SU-DHL-6 (cell line): Measurements from ENCODE around the gene C2orf72.
"Not testable (repeated sequence)": the region's sequence is repeated elsewhere in the genome, so short reads cannot be mapped to it uniquely, and the experiment has no call there.

Experiments
- H2AFZ ChIP-seq: fragments of 200-600 bp; sonication (generic); 2 replicates; pipeline ENCODE4 v1.6.1; 2014; ENCODE audit warnings: low read depth, mild to moderate bottlenecking, moderate library complexity, mixed read lengths, antibody characterized with exemption, low read length; ENCODE audit not compliant: severe bottlenecking
- H3F3A ChIP-seq: fragments of 200-600 bp; shearing (Covaris generic); 2 replicates; pipeline ENCODE4 v1.6.0; 2016; ENCODE audit warnings: antibody characterized with exemption, mild to moderate bottlenecking; ENCODE audit not compliant: insufficient read depth
- H3K27ac ChIP-seq: fragments of 200-600 bp; sonication (generic); 2 replicates; pipeline ENCODE4 v1.5.1; 2016; ENCODE audit warnings: low read depth, mild to moderate bottlenecking, low read length, moderate library complexity, mixed read lengths
- H3K27me3 ChIP-seq: fragments of 200-600 bp; sonication (generic), shearing (Covaris generic); 2 replicates; pipeline ENCODE4 v1.6.0; 2014; ENCODE audit warnings: mild to moderate bottlenecking, low read length
- H3K36me3 ChIP-seq: fragments of 200-600 bp; sonication (generic); 2 replicates; pipeline ENCODE4 v1.6.1; 2014; ENCODE audit warnings: mild to moderate bottlenecking, low read length, mixed read lengths
- H3K4me2 ChIP-seq: fragments of 300-600, 200-600 bp; shearing (Covaris generic), sonication (generic); 2 replicates; pipeline ENCODE4 v1.6.0; 2014; ENCODE audit warnings: low read length, low read depth, mild to moderate bottlenecking; ENCODE audit not compliant: poor library complexity, severe bottlenecking
- H3K4me3 ChIP-seq: fragments of 200-600 bp; sonication (generic); 2 replicates; pipeline ENCODE4 v1.5.1; 2014; ENCODE audit warnings: antibody characterized with exemption, low read length, mild to moderate bottlenecking, mixed read lengths; ENCODE audit not compliant: insufficient read depth, poor library complexity, severe bottlenecking
- H3K79me2 ChIP-seq: fragments of 200-600 bp; sonication (generic); 2 replicates; pipeline ENCODE4 v1.6.1; 2014; ENCODE audit warnings: mild to moderate bottlenecking, low read length, moderate library complexity; ENCODE audit not compliant: insufficient read depth
- H3K9ac ChIP-seq: fragments of 200-600 bp; sonication (generic); 2 replicates; pipeline ENCODE4 v1.7.0; 2014; ENCODE audit warnings: mild to moderate bottlenecking, low read length
- H3K9me2 ChIP-seq: fragments of 200-600 bp; sonication (generic); replicated peaks from 2 replicates; pipeline ENCODE4 v1.6.1; 2014; ENCODE audit warnings: low read length; ENCODE audit not compliant: insufficient read depth
- H3K9me3 ChIP-seq: fragments of 200-600 bp; sonication (generic); 2 replicates; pipeline ENCODE4 v1.6.1; 2014; ENCODE audit warnings: low read length, mixed read lengths; ENCODE audit not compliant: insufficient read depth
- H4K20me1 ChIP-seq: fragments of 200-600 bp; sonication (generic); 2 replicates; pipeline ENCODE4 v1.6.1; 2014; ENCODE audit warnings: low read depth, mild to moderate bottlenecking, antibody characterized with exemption, low read length, moderate library complexity, mixed read lengths
- CTCF ChIP-seq: fragments of 200-600 bp; sonication (generic); IDR thresholded peaks from one replicate; pipeline ENCODE4 v1.5.1; 2017; ENCODE audit warnings: antibody characterized with exemption, mild to moderate bottlenecking, low read length, moderate library complexity; ENCODE audit not compliant: insufficient read depth, poor library complexity, severe bottlenecking
- EZH2phosphoT487 ChIP-seq: fragments of 200-600 bp; sonication (generic), shearing (Covaris generic); conservative IDR thresholded peaks from 2 replicates; pipeline ENCODE4 v1.6.1; 2018; ENCODE audit warnings: mild to moderate bottlenecking, antibody characterized with exemption, low read length, moderate library complexity, mixed read lengths

The C2orf72 gene

GRCh38 chr2:231001921-231002320, 35.4 kb upstream of the C2orf72 start:
- no peak overlapping the region for H3K27ac ChIP-seq
- H3K27me3 ChIP-seq: no peaks in the 10 kb centered on the region
- no peaks in the 10 kb centered on the region for H4K20me1 ChIP-seq
- TF ChIP-seq CTCF (no peak), EZH2phosphoT487 (no peak)
- H3K79me2 ChIP-seq: no peaks in the 10 kb centered on the region
- H3K9ac ChIP-seq: no peak overlapping the region
- no peaks in the 10 kb centered on the region for H3K36me3 ChIP-seq
- no peaks in the 10 kb centered on the region for H3F3A ChIP-seq
- no peak overlapping the region for H2AFZ ChIP-seq
- no peak overlapping the region for H3K4me3 ChIP-seq
- H3K4me2 ChIP-seq: no peak overlapping the region
- H3K9me3 ChIP-seq: no peaks in the 10 kb centered on the region
- no peaks in the 10 kb centered on the region for H3K9me2 ChIP-seq

- Histone ChIP-seq H3K9me2 (no peaks in the 10 kb centered on the region), H3K9ac (no peak overlapping the region), H2AFZ (no peak overlapping the region), H3K79me2 (no peaks in the 10 kb centered on the region), H3K27ac (no peak overlapping the region), H3K9me3 (no peaks in the 10 kb centered on the region), H3K36me3 (no peaks in the 10 kb centered on the region), H4K20me1 (no peaks in the 10 kb centered on the region), H3F3A (no peaks in the 10 kb centered on the region), H3K27me3 (no peaks in the 10 kb centered on the region), H3K4me3 (no peak overlapping the region), H3K4me2 (no peak overlapping the region)
- no peak for TF ChIP-seq EZH2phosphoT487
- TF ChIP-seq CTCF: no peak
Measured at GRCh38 chr2:231002641-231003040, 34.7 kb upstream of the C2orf72 start.

GRCh38 chr2:231003186-231003585, 34.1 kb upstream of the C2orf72 start:
- no peaks in the 10 kb centered on the region for H3F3A ChIP-seq
- H3K9me2 ChIP-seq: no peaks in the 10 kb centered on the region
- TF ChIP-seq EZH2phosphoT487: no peak
- TF ChIP-seq CTCF: no peak
- H3K9ac ChIP-seq: no peak overlapping the region
- H4K20me1 ChIP-seq: no peaks in the 10 kb centered on the region
- H3K79me2 ChIP-seq: no peaks in the 10 kb centered on the region
- no peak overlapping the region for H3K4me2 ChIP-seq
- H3K27me3 ChIP-seq: no peaks in the 10 kb centered on the region
- H3K27ac ChIP-seq: no peak overlapping the region
- H3K4me3 ChIP-seq: no peak overlapping the region
- no peaks in the 10 kb centered on the region for H3K36me3 ChIP-seq
- no peaks in the 10 kb centered on the region for H3K9me3 ChIP-seq
- no peak overlapping the region for H2AFZ ChIP-seq

GRCh38 chr2:231004930-231005329, 32.4 kb upstream of the C2orf72 start:
- not testable (repeated sequence) for H3K4me2 ChIP-seq, H3K9ac ChIP-seq, H3K9me2 ChIP-seq, H3K27ac ChIP-seq, H4K20me1 ChIP-seq, H3F3A ChIP-seq, H3K36me3 ChIP-seq, H3K79me2 ChIP-seq, H2AFZ ChIP-seq, H3K4me3 ChIP-seq, H3K27me3 ChIP-seq, H3K9me3 ChIP-seq
